ENCODE data around the gene ZNF559.

ZNF559 gene

GRCh38 chr19:9296336-9296735, 27.6 kb upstream of the ZNF559 start:
- Histone ChIP-seq H3K9me2 (replicated peaks; ENCODE audit: insufficient read depth, low read length) (no peaks in the 10 kb centered on the region), H3K36me3 (replicated peaks; ENCODE audit: insufficient read depth, low read length) (no peaks in the 10 kb centered on the region), H3K27me3 (replicated peaks; ENCODE audit: insufficient read depth, low read length) (no peaks in the 10 kb centered on the region)

GRCh38 chr19:9306443-9306842, 17.5 kb upstream of the ZNF559 start:
- no peak overlapping the region for H3K27ac ChIP-seq (ENCODE audit: low read length)

More at GRCh38 chr19:9296336-9296735, 27.6 kb upstream of the ZNF559 start:
- no peak for TF ChIP-seq EZH2 (optimal IDR thresholded peaks at IDR 0.05; ENCODE audit: low read depth, low read length)
- no peak for TF ChIP-seq EZH2phosphoT487 (IDR thresholded peaks at IDR 0.05; ENCODE audit: low read length)
- no peak for TF ChIP-seq CTCF (IDR thresholded peaks at IDR 0.05; ENCODE audit: low read length)
- Histone ChIP-seq H3K9me3 (replicated peaks; ENCODE audit: insufficient read depth, low read length) (no peaks in the 10 kb centered on the region), H3K27ac (ENCODE audit: low read length) (no peak overlapping the region), H2AFZ (ENCODE audit: low read length) (no peak overlapping the region), H4K20me1 (ENCODE audit: insufficient read depth, low read length) (no peaks in the 10 kb centered on the region), H3F3A (ENCODE audit: insufficient read depth, low read length) (no peaks in the 10 kb centered on the region), H3K9ac (ENCODE audit: low read length) (no peak overlapping the region), H3K79me2 (ENCODE audit: low read length) (no peaks in the 10 kb centered on the region), H3K4me3 (ENCODE audit: low read length) (no peak overlapping the region), H3K4me2 (ENCODE audit: low read depth, low read length) (no peak overlapping the region), H3K4me1 (ENCODE audit: low read length) (no peaks in the 10 kb centered on the region)
- no peak for DNase-seq

GRCh38 chr19:9308091-9308770, 15.7 kb upstream of the ZNF559 start:
- Histone ChIP-seq H3K4me2 (ENCODE audit: low read depth, low read length) (peak overlapping the region; percentile 73), H3K4me3 (ENCODE audit: low read length) (0 out of 2 replicates have a peak overlapping the region, but pooled peaks have one; percentile 76), H3K27me3 (replicated peaks; ENCODE audit: insufficient read depth, low read length) (no peaks in the 10 kb centered on the region), H3F3A (ENCODE audit: insufficient read depth, low read length) (peaks cover 7% of the 10 kb centered on the region; the same call in 1 of the 2 replicates), H4K20me1 (ENCODE audit: insufficient read depth, low read length) (no peaks in the 10 kb centered on the region), H3K27ac (ENCODE audit: low read length) (no peak overlapping the region), H3K9me2 (replicated peaks; ENCODE audit: insufficient read depth, low read length) (no peaks in the 10 kb centered on the region), H3K36me3 (replicated peaks; ENCODE audit: insufficient read depth, low read length) (no peaks in the 10 kb centered on the region), H3K9me3 (replicated peaks; ENCODE audit: insufficient read depth, low read length) (no peaks in the 10 kb centered on the region), H3K9ac (ENCODE audit: low read length) (no peak overlapping the region), H3K4me1 (ENCODE audit: low read length) (0 out of 2 replicates have a peak, but pooled peaks cover 4% of the 10 kb centered on the region), H2AFZ (ENCODE audit: low read length) (no peak overlapping the region), H3K79me2 (ENCODE audit: low read length) (no peaks in the 10 kb centered on the region)
- TF ChIP-seq CTCF (IDR thresholded peaks at IDR 0.05; ENCODE audit: low read length) (no peak), EZH2phosphoT487 (IDR thresholded peaks at IDR 0.05; ENCODE audit: low read length) (no peak), EZH2 (optimal IDR thresholded peaks at IDR 0.05; ENCODE audit: low read depth, low read length) (no peak)
- DNase-seq, result no peak

More at GRCh38 chr19:9306443-9306842, 17.5 kb upstream of the ZNF559 start:
- H4K20me1 ChIP-seq (ENCODE audit: insufficient read depth, low read length), result no peaks in the 10 kb centered on the region
- peaks cover 7% of the 10 kb centered on the region; the same call in 1 of the 2 replicates for H3F3A ChIP-seq (ENCODE audit: insufficient read depth, low read length)
- no peak overlapping the region for H3K9ac ChIP-seq (ENCODE audit: low read length)
- H2AFZ ChIP-seq (ENCODE audit: low read length), result no peak overlapping the region
- TF ChIP-seq CTCF (IDR thresholded peaks at IDR 0.05; ENCODE audit: low read length) (no peak), EZH2phosphoT487 (IDR thresholded peaks at IDR 0.05; ENCODE audit: low read length) (no peak)
- H3K79me2 ChIP-seq (ENCODE audit: low read length), result no peaks in the 10 kb centered on the region
- no peaks in the 10 kb centered on the region for H3K9me2 ChIP-seq (replicated peaks; ENCODE audit: insufficient read depth, low read length)
- no peak overlapping the region for H3K4me2 ChIP-seq (ENCODE audit: low read depth, low read length)
- H3K4me3 ChIP-seq (ENCODE audit: low read length), result no peak overlapping the region
- H3K4me1 ChIP-seq (ENCODE audit: low read length), result 0 out of 2 replicates have a peak, but pooled peaks cover 4% of the 10 kb centered on the region
- H3K36me3 ChIP-seq (replicated peaks; ENCODE audit: insufficient read depth, low read length), result no peaks in the 10 kb centered on the region
- no peaks in the 10 kb centered on the region for H3K27me3 ChIP-seq (replicated peaks; ENCODE audit: insufficient read depth, low read length)
- H3K9me3 ChIP-seq (replicated peaks; ENCODE audit: insufficient read depth, low read length), result no peaks in the 10 kb centered on the region
- no peak for DNase-seq
